HG02884 (cell line): Measurements from ENCODE around the gene SH3BP5.

ENCODE experiments used
- ATAC-seq: cut with Tn5 transposase; IDR thresholded peaks from one replicate; pipeline ENCODE4 v1.9.1; 2021; ENCODE audit warnings: mild to moderate bottlenecking, moderate library complexity; ENCODE audit not compliant: unreplicated experiment

Gene SH3BP5

GRCh38 chr3:15347063-15347736 is 14.8 kb upstream of the SH3BP5 start:
- ATAC-seq, result no peak

DNA sequence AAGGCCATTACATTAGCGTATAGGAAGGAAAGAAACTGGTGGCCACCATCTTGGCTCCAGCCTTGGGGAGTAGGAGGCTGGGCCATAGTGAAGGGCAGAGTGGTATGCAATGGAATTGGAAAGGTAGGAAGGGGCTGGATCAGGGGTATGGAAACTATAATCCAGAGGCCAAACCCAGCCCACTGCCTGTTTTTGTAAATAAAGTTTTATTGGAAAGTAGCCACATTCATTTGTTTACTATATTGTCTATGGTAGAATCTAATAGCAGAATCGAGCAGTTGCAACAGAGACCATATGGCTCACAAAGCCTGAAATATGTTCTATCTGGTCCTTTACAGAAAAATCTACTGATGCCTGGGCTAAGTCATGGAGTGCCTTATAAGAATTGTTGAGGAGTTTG is 14.1 kb upstream of the SH3BP5 start:
- no peak for ATAC-seq

GRCh38 chr3:15345608-15346137 is 13.3 kb upstream of the SH3BP5 start:
- ATAC-seq, result peak; percentile 81

- peak; percentile 11 for ATAC-seq
These were observed 12.8 kb upstream of the SH3BP5 start for GRCh38 chr3:15345066-15345607.

GRCh38 chr3:15342945-15343344 is 10.6 kb upstream of the SH3BP5 start:
- no peak for ATAC-seq

DNA sequence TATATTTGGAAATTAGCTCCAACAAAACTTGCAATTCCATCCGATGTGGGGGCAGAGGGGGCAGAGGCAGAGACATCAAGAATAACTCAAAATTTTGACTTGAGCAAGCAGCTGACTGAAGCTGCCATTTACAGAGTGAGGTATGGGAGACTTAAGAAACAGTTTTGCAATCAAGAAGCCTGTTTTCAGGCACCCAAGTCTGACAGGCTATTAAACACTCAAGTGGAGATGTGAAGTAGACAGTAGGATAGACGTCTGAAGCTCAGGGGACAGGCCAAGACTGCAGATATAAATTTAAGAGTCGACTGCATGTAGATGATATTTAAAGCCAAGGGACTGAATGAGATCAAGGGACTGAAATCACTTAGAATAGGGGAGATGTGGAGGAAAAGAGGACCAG is 9.9 kb upstream of the SH3BP5 start:
- no peak for ATAC-seq

DNA sequence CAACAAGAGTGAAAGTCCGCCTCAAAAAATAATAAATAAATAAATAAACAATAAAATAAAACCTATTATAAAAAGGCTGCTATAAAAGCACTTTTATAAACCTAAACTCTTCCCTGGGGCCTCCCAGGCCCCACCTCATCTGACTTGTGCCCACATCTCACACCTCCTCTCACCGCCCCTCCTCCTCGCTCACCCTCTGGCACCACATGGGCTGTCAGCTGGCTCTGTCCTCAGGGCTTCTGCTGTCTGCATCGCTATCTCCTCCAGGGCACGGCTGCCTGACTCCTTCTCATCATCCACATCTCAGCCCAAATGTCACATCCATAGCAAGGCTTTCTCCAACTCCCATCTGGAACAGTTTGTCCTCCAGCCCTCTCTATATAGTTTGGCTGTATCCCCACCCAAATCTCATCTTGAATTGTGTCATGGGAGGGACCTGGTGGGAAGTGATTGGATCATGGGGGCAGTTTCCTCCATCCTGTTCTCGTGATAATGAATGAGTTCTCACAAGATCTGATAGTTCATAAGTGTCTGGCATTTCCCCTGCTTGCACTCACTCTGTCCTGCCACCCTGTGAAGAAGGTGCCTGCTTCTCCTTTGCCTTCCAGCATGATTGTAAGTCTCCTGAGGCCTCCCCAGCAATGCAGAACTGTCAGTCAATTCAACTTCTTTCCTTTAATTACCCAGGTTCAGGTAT is 8.8 kb upstream of the SH3BP5 start:
- ATAC-seq, result no peak

GRCh38 chr3:15339786-15340215 is 7.4 kb upstream of the SH3BP5 start:
- no peak for ATAC-seq

DNA sequence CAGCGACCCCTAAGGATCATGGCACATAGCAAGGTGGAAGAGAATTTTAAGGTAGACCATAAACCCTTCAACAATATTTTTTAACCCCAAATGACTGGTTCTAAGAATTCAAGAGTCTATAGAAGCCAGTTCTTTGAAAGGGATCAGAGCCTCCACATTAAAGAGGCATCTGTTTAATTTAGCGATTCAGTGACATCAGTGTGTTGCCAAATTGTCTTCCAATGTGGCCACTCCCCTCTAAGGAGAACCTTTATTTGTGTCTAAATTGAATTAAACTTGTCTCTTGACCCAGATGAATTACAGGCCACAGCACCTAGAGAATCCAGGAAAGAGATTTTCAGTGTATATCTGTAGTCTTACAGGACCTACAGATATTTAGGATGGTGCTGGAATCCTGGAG is 6.6 kb upstream of the SH3BP5 start:
- no peak for ATAC-seq

GRCh38 chr3:15337963-15338362 is 5.6 kb upstream of the SH3BP5 start:
- no peak for ATAC-seq

- no peak for ATAC-seq
These were observed 3.7 kb upstream of the SH3BP5 start for GRCh38 chr3:15336057-15336456.

- no peak for ATAC-seq
These were observed 1.5 kb upstream of the SH3BP5 start for GRCh38 chr3:15333956-15334263.

- no peak for ATAC-seq
These were observed 941 bp upstream of the SH3BP5 start for GRCh38 chr3:15333099-15333955.

DNA sequence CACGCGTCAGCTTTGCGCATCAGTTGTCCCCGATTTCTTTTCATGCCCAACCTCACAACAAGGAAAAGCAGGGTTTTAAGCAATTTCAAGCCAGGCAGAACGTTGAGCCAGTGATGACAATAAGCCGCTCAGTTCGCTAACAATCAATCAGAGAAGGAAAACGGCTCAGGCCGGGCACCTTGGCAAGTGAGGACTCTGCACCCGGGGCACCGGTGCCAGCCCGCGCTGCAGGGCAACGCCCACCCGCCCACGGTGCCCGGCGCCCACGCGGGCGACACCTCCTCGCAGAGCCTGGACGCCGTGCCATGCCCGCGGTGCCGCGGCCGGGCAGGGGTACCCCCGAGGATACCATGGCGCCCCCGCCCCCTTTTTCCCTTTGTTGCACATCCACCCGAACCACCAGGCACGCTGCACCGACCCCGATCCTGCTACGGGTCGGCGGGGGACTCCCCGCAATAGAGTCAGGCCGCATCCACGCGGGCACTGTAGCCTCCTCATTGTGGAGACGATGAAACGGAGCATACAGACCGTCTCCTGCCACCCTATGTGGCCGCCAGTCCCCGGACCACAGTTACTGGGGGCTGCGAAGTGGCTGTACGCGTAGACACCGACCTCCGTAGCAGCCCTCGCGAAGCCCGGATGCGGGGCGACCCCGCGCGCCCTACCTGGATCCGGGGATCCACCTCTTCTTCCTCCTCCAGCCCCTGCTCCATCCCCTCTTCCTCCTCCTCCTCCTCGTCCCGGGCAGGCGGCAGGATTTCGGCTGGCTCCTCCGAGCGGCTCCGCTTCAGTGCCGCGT is 581 bp downstream of the SH3BP5 start:
- ATAC-seq, result no peak

DNA sequence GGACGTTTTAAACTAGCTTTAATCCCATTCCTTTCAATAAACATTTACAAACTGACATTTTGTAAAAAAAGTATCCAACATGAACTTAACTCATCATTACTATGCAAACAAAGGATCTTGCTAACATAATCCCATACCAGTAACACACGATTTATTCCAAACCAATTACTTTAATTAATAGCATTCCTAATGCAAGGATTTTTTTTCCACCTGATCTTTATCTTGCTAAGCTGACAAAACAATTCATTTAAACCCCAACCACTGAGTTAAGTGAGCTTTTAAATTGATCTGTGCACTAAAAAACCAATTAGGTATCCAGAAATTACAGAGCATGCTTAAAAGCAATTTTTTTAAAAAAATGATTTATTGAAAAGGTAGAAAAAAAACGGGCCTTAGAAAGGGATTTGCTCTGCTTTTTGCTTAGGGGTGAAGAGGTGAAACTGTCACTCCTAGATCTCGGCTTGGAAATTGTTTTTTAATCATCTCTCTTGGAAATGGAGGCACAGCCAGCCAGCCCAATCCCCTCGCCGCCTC is 1.2 kb downstream of the SH3BP5 start:
- ATAC-seq, result no peak

- ATAC-seq, result no peak
These were observed 2.3 kb downstream of the SH3BP5 start for GRCh38 chr3:15330031-15330596.

DNA sequence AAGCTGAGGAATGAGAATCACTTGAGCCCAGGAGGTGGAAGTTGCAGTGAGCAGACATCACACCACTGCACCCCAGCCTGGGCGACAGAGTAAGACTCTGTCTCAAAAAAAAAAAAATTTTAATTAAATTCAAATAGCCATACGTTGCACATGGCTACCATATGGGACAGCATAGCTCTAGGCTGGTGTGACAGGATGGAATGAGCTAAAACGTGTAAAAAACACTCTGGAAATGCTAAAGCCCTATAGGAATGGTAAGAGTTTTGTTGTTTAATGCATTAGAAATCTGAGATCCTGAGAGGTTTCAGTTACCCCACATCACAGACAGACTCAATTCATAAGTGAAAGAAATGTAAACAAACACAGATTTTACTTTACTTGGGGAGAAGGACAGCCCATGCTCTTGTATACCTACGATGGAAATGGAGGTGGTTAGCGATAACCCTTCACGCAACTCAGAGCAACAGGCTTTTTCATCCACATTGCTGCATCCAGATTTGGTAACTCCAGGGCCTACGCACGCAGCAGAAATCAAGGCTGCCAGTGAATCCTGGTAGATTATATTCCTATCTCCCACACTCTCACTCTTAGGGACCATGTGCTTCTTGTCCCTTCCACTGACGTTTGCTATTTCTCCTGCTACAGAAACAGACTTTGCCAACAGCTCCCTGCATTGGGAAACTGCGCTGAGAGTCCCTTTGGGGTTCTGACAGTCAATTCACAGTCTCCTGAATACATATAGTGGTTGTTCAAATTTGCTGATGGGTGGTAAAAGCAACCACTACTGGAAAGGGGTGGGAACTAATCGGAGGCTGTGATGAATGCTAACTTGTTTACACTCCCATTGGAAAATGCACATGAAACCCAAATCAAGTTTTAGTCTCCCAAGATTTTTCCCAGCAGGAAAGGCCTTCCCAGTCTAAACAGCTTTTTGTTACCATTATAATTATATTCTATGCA is 3.1 kb downstream of the SH3BP5 start:
- no peak for ATAC-seq

DNA sequence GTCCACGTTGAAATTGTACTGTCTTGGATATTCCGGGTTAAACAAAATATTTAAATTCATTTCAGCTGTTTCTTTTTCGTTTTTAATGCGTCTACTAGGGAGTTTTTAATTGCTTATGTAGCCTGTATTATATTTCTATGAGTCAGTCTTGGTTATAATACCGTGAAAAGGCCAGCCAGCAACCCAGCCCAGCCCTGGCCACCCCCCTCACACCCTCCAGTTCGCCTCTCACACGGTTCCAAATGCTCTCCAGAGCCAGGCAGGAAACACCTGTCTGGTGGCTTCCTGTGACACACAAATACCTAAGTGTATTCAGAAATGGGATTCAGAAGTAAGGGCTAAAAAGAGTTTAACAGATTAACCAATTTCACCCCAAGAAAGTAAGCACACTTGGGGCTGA is 4.4 kb downstream of the SH3BP5 start:
- ATAC-seq, result peak; percentile 52

GRCh38 chr3:15326673-15327072 is 5.7 kb downstream of the SH3BP5 start:
- no peak for ATAC-seq
